GM23338 (cell line): ENCODE results near the gene LZIC.

Experiments
- EZH2 ChIP-seq: fragments of 200-600 bp; sonication (generic); IDR thresholded peaks from one replicate; pipeline ENCODE4 v1.8.0; 2017; ENCODE audit warnings: antibody characterized with exemption, mild to moderate bottlenecking, low read depth; ENCODE audit not compliant: unreplicated experiment
- POLR2AphosphoS5 ChIP-seq: IDR thresholded peaks from 2 replicates; pipeline ENCODE4 v1.6.1; 2016; ENCODE audit warnings: antibody characterized with exemption, low read depth
- TF ChIP-seq, protein P1 (sequence below), 2 experiments: fragments of 200-600 bp in 1 of 2; sonication (generic) in 1 of 2; conservative IDR thresholded peaks; 2 replicates each; pipeline versions ENCODE4 v1.5.1 to v1.6.1; 2016 to 2017; ENCODE audit warnings: antibody characterized with exemption in 2 of 2, low read depth in 2 of 2, mild to moderate bottlenecking in 2 of 2, moderate library complexity in 1 of 2
- TF ChIP-seq, protein P2 (sequence below): IDR thresholded peaks from one replicate; pipeline ENCODE4 v1.6.1; 2018; ENCODE audit warnings: antibody characterized with exemption; ENCODE audit not compliant: unreplicated experiment

DNA sequence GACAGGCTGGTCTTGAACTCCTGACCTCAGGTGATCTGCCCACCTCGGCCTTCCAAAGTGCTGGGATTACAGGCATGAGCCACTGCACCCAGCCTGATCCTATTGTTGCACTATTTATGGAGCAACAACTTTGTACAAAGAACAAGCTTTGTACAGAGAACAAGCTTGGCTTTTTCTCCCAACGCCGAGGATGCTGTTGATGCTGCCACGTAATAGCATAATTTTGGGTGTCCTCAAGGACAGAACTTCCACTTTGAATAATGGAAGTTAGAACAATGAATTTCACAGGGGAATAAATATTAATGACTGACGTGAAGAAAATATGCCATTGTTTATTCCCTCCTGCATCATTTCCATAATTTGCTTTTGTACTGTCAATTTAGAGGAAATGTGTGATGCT, 41.1 kb upstream of the LZIC start:
- TF ChIP-seq EZH2 = no peak
- TF ChIP-seq, protein P1, sequence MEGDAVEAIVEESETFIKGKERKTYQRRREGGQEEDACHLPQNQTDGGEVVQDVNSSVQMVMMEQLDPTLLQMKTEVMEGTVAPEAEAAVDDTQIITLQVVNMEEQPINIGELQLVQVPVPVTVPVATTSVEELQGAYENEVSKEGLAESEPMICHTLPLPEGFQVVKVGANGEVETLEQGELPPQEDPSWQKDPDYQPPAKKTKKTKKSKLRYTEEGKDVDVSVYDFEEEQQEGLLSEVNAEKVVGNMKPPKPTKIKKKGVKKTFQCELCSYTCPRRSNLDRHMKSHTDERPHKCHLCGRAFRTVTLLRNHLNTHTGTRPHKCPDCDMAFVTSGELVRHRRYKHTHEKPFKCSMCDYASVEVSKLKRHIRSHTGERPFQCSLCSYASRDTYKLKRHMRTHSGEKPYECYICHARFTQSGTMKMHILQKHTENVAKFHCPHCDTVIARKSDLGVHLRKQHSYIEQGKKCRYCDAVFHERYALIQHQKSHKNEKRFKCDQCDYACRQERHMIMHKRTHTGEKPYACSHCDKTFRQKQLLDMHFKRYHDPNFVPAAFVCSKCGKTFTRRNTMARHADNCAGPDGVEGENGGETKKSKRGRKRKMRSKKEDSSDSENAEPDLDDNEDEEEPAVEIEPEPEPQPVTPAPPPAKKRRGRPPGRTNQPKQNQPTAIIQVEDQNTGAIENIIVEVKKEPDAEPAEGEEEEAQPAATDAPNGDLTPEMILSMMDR (conservative IDR thresholded peaks at IDR 0.05; ENCODE audit: low read depth in 2 of 2) = no peak
- TF ChIP-seq, protein P2, sequence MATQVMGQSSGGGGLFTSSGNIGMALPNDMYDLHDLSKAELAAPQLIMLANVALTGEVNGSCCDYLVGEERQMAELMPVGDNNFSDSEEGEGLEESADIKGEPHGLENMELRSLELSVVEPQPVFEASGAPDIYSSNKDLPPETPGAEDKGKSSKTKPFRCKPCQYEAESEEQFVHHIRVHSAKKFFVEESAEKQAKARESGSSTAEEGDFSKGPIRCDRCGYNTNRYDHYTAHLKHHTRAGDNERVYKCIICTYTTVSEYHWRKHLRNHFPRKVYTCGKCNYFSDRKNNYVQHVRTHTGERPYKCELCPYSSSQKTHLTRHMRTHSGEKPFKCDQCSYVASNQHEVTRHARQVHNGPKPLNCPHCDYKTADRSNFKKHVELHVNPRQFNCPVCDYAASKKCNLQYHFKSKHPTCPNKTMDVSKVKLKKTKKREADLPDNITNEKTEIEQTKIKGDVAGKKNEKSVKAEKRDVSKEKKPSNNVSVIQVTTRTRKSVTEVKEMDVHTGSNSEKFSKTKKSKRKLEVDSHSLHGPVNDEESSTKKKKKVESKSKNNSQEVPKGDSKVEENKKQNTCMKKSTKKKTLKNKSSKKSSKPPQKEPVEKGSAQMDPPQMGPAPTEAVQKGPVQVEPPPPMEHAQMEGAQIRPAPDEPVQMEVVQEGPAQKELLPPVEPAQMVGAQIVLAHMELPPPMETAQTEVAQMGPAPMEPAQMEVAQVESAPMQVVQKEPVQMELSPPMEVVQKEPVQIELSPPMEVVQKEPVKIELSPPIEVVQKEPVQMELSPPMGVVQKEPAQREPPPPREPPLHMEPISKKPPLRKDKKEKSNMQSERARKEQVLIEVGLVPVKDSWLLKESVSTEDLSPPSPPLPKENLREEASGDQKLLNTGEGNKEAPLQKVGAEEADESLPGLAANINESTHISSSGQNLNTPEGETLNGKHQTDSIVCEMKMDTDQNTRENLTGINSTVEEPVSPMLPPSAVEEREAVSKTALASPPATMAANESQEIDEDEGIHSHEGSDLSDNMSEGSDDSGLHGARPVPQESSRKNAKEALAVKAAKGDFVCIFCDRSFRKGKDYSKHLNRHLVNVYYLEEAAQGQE = no peak
- no peak for TF ChIP-seq POLR2AphosphoS5
